Smooth muscle cell (in vitro differentiated cells): ENCODE results near the gene RYR2. TPM values are rescaled to one million over a fixed set of nuclear protein-coding genes. Genes with fewer than 3 reads are reported as not detected.
A peak's percentile ranks its signal among the peaks of the same experiment; 100 is the strongest.

Experiments used
- DNase-seq: peaks from one replicate; lab custom pipeline; 2025; ENCODE audit not compliant: unreplicated experiment; lab: John Stamatoyannopoulos, UW
- H2AFZ ChIP-seq: fragments of 200-600 bp; sonication (generic); 2 replicates; pipeline ENCODE4 v1.6.0; 2016; ENCODE audit warnings: antibody characterized with exemption, low read depth, mild to moderate bottlenecking
- H3F3A ChIP-seq: fragments of 200-600 bp; sonication (generic); 2 replicates; pipeline ENCODE4 v1.6.0; 2017; ENCODE audit warnings: antibody characterized with exemption, low read depth
- H3K27ac ChIP-seq: fragments of 200-600 bp; sonication (generic); 2 replicates; pipeline ENCODE4 v1.5.1; 2016; ENCODE audit warnings: low read depth, mild to moderate bottlenecking
- H3K27me3 ChIP-seq: fragments of 200-600 bp; sonication (generic); 2 replicates; pipeline ENCODE4 v1.6.1; 2016; ENCODE audit warnings: low read depth, mild to moderate bottlenecking
- H3K36me3 ChIP-seq: fragments of 200-600 bp; sonication (generic); 2 replicates; pipeline ENCODE4 v1.5.1; 2016; ENCODE audit warnings: low read depth
- H3K4me1 ChIP-seq: fragments of 200-600 bp; sonication (generic); 2 replicates; pipeline ENCODE4 v1.5.1; 2016; ENCODE audit warnings: low read depth
- H3K4me2 ChIP-seq: fragments of 200-600 bp; sonication (generic); 2 replicates; pipeline ENCODE4 v1.6.0; 2016; ENCODE audit warnings: mild to moderate bottlenecking
- H3K4me3 ChIP-seq: fragments of 200-600 bp; sonication (generic); 2 replicates; pipeline ENCODE4 v1.5.1; 2016; ENCODE audit warnings: mild to moderate bottlenecking
- H3K79me2 ChIP-seq: fragments of 200-600 bp; sonication (generic); 2 replicates; pipeline ENCODE4 v1.6.0; 2016; ENCODE audit warnings: low read depth, mild to moderate bottlenecking
- H3K9ac ChIP-seq: fragments of 200-600 bp; sonication (generic); 2 replicates; pipeline ENCODE4 v1.6.0; 2016; ENCODE audit warnings: low read depth
- H3K9me3 ChIP-seq: fragments of 200-600 bp; sonication (generic); replicated peaks from 2 replicates; pipeline ENCODE4 v1.5.1; 2016; ENCODE audit warnings: low read depth
- H4K20me1 ChIP-seq: fragments of 200-600 bp; sonication (generic); 2 replicates; pipeline ENCODE4 v1.6.0; 2016; ENCODE audit warnings: low read depth
- CTCF ChIP-seq: fragments of 200-600 bp; sonication (generic); IDR thresholded peaks from 2 replicates; pipeline ENCODE4 v1.5.1; 2017; ENCODE audit warnings: borderline replicate concordance, mild to moderate bottlenecking, antibody characterized with exemption; ENCODE audit not compliant: insufficient read depth, poor library complexity, severe bottlenecking
- whole genome bisulfite sequencing: methylation state at CpG from one replicate; pipeline ENCODE4 v1.1.7; 2016; ENCODE audit warnings: low lambda C conversion rate; 5-methylcytosine and 5-hydroxymethylcytosine counted together
- polyA plus RNA-seq: library from polyadenylated mRNA; unstranded; fragments of >200 nt; fragmentation: Nextera tagmentation; extraction: Ambion mirVana; gene quantifications from 2 replicates; pipeline ENCODE4 v1.2.1, GENCODE V29; 2016
- total RNA-seq: library from RNA; depleted of rRNA; stranded (reverse); fragments of >200 nt; gene quantifications from 2 replicates; pipeline ENCODE4 v1.2.3, GENCODE V29; 2014

The RYR2 gene
- total and polyA plus RNA-seq, 2 experiments from 2014 or later = 0.09 TPM; not detected in 1

GRCh38 chr1:237444120-237444790 is 402.3 kb downstream of the RYR2 start:
- no peaks in the 10 kb centered on the region for H3K27me3 ChIP-seq
- H3K4me1 ChIP-seq = no peaks in the 10 kb centered on the region
- no peak overlapping the region for H2AFZ ChIP-seq
- WGBS = 88% methylated on average over 3 of the region's 3 CpGs
- no peak overlapping the region for H3K4me2 ChIP-seq
- no peak overlapping the region for H3K4me3 ChIP-seq
- no peaks in the 10 kb centered on the region for H3K36me3 ChIP-seq
- no peaks in the 10 kb centered on the region for H3F3A ChIP-seq
- H4K20me1 ChIP-seq = no peaks in the 10 kb centered on the region
- H3K9ac ChIP-seq = no peak overlapping the region
- H3K9me3 ChIP-seq = no peaks in the 10 kb centered on the region
- no peak overlapping the region for H3K27ac ChIP-seq
- DNase-seq = no peak
- H3K79me2 ChIP-seq = no peaks in the 10 kb centered on the region
- TF ChIP-seq CTCF = no peak

GRCh38 chr1:237448042-237448441 is 406.1 kb downstream of the RYR2 start:
- WGBS = 95% methylated on average over 7 of the region's 7 CpGs
- Histone ChIP-seq H4K20me1 (no peaks in the 10 kb centered on the region), H3K9ac (no peak overlapping the region), H3K27me3 (no peaks in the 10 kb centered on the region), H3K27ac (no peak overlapping the region), H3K79me2 (no peaks in the 10 kb centered on the region), H3K4me2 (no peak overlapping the region), H3K36me3 (no peaks in the 10 kb centered on the region), H3K9me3 (no peaks in the 10 kb centered on the region), H3K4me3 (no peak overlapping the region), H3F3A (no peaks in the 10 kb centered on the region), H2AFZ (no peak overlapping the region), H3K4me1 (no peaks in the 10 kb centered on the region)
- DNase-seq = no peak
- no peak for TF ChIP-seq CTCF

- Histone ChIP-seq H3K9ac (no peak overlapping the region), H3K9me3 (no peaks in the 10 kb centered on the region), H2AFZ (no peak overlapping the region), H4K20me1 (no peaks in the 10 kb centered on the region), H3K27me3 (no peaks in the 10 kb centered on the region), H3K27ac (no peak overlapping the region), H3K79me2 (no peaks in the 10 kb centered on the region), H3K4me1 (no peaks in the 10 kb centered on the region), H3K36me3 (no peaks in the 10 kb centered on the region), H3F3A (no peaks in the 10 kb centered on the region), H3K4me3 (no peak overlapping the region), H3K4me2 (no peak overlapping the region)
- 93% methylated on average over 3 of the region's 3 CpGs for WGBS
- no peak for DNase-seq
- no peak for TF ChIP-seq CTCF
These were observed 415.6 kb downstream of the RYR2 start for GRCh38 chr1:237457573-237457972.

- H3K4me3 ChIP-seq = no peak overlapping the region
- no peaks in the 10 kb centered on the region for H3K9me3 ChIP-seq
- WGBS = 40% methylated on average over 3 of the region's 3 CpGs
- H4K20me1 ChIP-seq = no peaks in the 10 kb centered on the region
- no peaks in the 10 kb centered on the region for H3K27me3 ChIP-seq
- H3K27ac ChIP-seq = no peak overlapping the region
- no peak for TF ChIP-seq CTCF
- no peak for DNase-seq
- peak overlapping the region; percentile 65 for H2AFZ ChIP-seq
- H3K4me1 ChIP-seq = no peaks in the 10 kb centered on the region
- no peaks in the 10 kb centered on the region for H3K79me2 ChIP-seq
- H3K36me3 ChIP-seq = no peaks in the 10 kb centered on the region
- H3F3A ChIP-seq = no peaks in the 10 kb centered on the region
- H3K4me2 ChIP-seq = no peak overlapping the region
- H3K9ac ChIP-seq = no peak overlapping the region
These were observed 425.3 kb downstream of the RYR2 start for GRCh38 chr1:237467320-237467719.
